ENCODE results near the gene LRRC32.
"Not testable (repeated sequence)": the region's sequence is repeated elsewhere in the genome, so short reads cannot be mapped to it uniquely, and the experiment has no call there.

The LRRC32 gene

GRCh38 chr11:76608228-76608627 is 62.3 kb downstream of the LRRC32 start:
- DNase-seq, result not testable (repeated sequence)
